Panc1 (cell line): Measurements from ENCODE around the gene AP4M1. TPM values are rescaled to one million over a fixed set of nuclear protein-coding genes. Genes with fewer than 3 reads are reported as not detected.

Experiments used
- ATAC-seq: fragments of 200-7000 bp; cut with Tn5 transposase; 2 replicates; pipeline ENCODE4 v1.9.1; 2020; ENCODE audit warnings: mild to moderate bottlenecking, moderate library complexity
- BruUV-seq: library from RNA; stranded (reverse); fragments of 400-500 nt; replicated peaks from 2 replicates; lab custom pipeline; 2021; lab: Mats Ljungman, UMichigan
- CTCF ChIA-PET: fragments of 300-600 bp; sonication (Branson Sonifier 250); formaldehyde crosslinking; loops from one replicate; lab custom pipeline; 2022; ENCODE audit warnings: antibody characterized with exemption; lab: Charles Lee
- POLR2A ChIA-PET: fragments of 300-600 bp; sonication (Branson Sonifier 250); formaldehyde crosslinking; loops from one replicate; lab custom pipeline; 2022; ENCODE audit warnings: antibody characterized with exemption; lab: Charles Lee
- DNase-seq: peaks from one replicate; pipeline ENCODE4 v3.0.0-alpha.2; 2010; ENCODE audit warnings: low read depth, low spot score
- H3K27ac ChIP-seq: 2 replicates; pipeline ENCODE4 v1.5.1; 2011; ENCODE audit warnings: mild to moderate bottlenecking, low read length, inconsistent platforms
- H3K27me3 ChIP-seq: fragments of 200-500 bp; sonication (Bioruptor generic); 2 replicates; pipeline ENCODE4 v1.6.0; 2014; ENCODE audit warnings: low read length, inconsistent platforms; ENCODE audit not compliant: control insufficient read depth, insufficient read depth
- H3K36me3 ChIP-seq: fragments of 200-500 bp; sonication (Bioruptor generic); 2 replicates; pipeline ENCODE4 v1.5.1; 2014; ENCODE audit warnings: inconsistent platforms, mild to moderate bottlenecking, low read length, moderate library complexity; ENCODE audit not compliant: control insufficient read depth, insufficient read depth
- H3K4me1 ChIP-seq: 2 replicates; pipeline ENCODE4 v1.5.1; 2011; ENCODE audit warnings: inconsistent platforms, mild to moderate bottlenecking, low read length, moderate library complexity; ENCODE audit not compliant: control insufficient read depth, insufficient read depth
- H3K4me3 ChIP-seq, 2 experiments: 2 replicates each; pipeline ENCODE4 v1.5.1; 2011 to 2012; ENCODE audit warnings: low read depth in 2 of 2, low read length in 2 of 2, mild to moderate bottlenecking in 2 of 2, inconsistent platforms in 1 of 2, moderate library complexity in 1 of 2
- H3K9me3 ChIP-seq: fragments of 200-500 bp; sonication (Bioruptor generic); 2 replicates; pipeline ENCODE4 v1.5.1; 2014; ENCODE audit warnings: low read depth, mild to moderate bottlenecking, inconsistent platforms, low read length, moderate library complexity; ENCODE audit not compliant: control insufficient read depth, insufficient read depth
- CTCF ChIP-seq: fragments of 450-650 bp; IDR thresholded peaks from 2 replicates; pipeline ENCODE4 v1.5.1; 2017; ENCODE audit warnings: mild to moderate bottlenecking
- POLR2AphosphoS5 ChIP-seq: IDR thresholded peaks from 2 replicates; pipeline ENCODE4 v1.6.1; 2012; ENCODE audit warnings: mild to moderate bottlenecking, low read depth, low read length, moderate library complexity
- REST ChIP-seq, 2 experiments: IDR thresholded peaks; 2 replicates each; pipeline ENCODE4 v1.6.1; 2011 to 2012; ENCODE audit warnings: low read depth in 2 of 2, control low read depth in 1 of 2, low read length in 1 of 2, mild to moderate bottlenecking in 1 of 2, moderate library complexity in 1 of 2; ENCODE audit not compliant: insufficient read depth in 1 of 2
- SIN3A ChIP-seq: IDR thresholded peaks from 2 replicates; pipeline ENCODE4 v1.6.1; 2012; ENCODE audit warnings: low read depth, mild to moderate bottlenecking, low read length, moderate library complexity, borderline replicate concordance; ENCODE audit not compliant: insufficient read depth
- TCF7L2 ChIP-seq: IDR thresholded peaks from 2 replicates; pipeline ENCODE4 v1.6.1; 2011; ENCODE audit warnings: mild to moderate bottlenecking, low read depth, low read length, inconsistent platforms
- in situ Hi-C: cut with HindIII; loops from 2 replicates; pipeline ENCODE4 v1.10.0; 2016; ENCODE audit warnings: low sequenced_read_pairs, low pct_unique_long_range_greater_than_20kb
- intact Hi-C: fragments of 100-400 bp; cut with micrococcal nuclease; formaldehyde crosslinking; loops from one replicate; pipeline ENCODE4 v1.10.0; 2022; ENCODE audit not compliant: unreplicated experiment
- total RNA-seq: library from RNA; stranded (reverse); gene quantifications from one replicate; pipeline ENCODE4 v1.2.1, GENCODE V29; 2021; ENCODE audit not compliant: unreplicated experiment

Gene AP4M1
- total RNA-seq, 1 experiment from 2014 or later: 42.6 TPM

DNA sequence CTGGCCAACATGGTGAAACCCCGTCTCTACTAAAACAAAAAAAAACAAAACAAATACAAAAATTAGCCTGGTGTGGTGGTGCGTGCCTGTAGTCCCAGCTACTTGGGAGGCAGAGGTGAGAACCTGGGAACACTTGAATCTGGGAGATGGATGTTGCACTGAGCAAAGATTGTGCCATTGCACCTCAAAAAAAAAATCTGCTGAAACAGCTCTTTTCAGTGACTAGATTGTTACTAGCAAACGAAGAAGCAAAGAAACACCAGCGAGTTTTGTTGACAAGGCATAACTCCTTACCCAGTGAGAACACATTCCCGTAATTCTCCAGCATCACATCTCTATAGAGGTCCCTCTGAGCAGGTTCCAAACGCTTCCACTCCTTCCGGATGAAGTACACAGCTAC, 26.6 kb upstream of the AP4M1 start:
- DNase-seq (no peak), ATAC-seq (no peak)
- no peak overlapping the region for H3K27ac ChIP-seq
- BruUV-seq: no TSS peak
- in situ Hi-C loops: no loop called here
- H3K4me3 ChIP-seq: no peak overlapping the region
- ChIA-PET POLR2A (no interaction called here), CTCF (no interaction called here)
- peaks cover 60% of the 10 kb centered on the region for H3K9me3 ChIP-seq
- TF ChIP-seq CTCF (no peak), SIN3A (no peak)
- H3K4me1 ChIP-seq: no peaks in the 10 kb centered on the region
- no peaks in the 10 kb centered on the region for H3K27me3 ChIP-seq
- intact Hi-C loops: no loop called here
- peaks cover 19% of the 10 kb centered on the region for H3K36me3 ChIP-seq

- no TSS peak for BruUV-seq
- ATAC-seq (no peak), DNase-seq (no peak)
- TF ChIP-seq TCF7L2 (no peak), SIN3A (no peak), POLR2AphosphoS5 (no peak)
- H3K4me1 ChIP-seq: no peaks in the 10 kb centered on the region
- ChIA-PET POLR2A (no interaction called here), CTCF (no interaction called here)
- H3K4me3 ChIP-seq: no peak overlapping the region
- intact Hi-C loops: no loop called here
- peaks cover 54% of the 10 kb centered on the region for H3K9me3 ChIP-seq
- in situ Hi-C loops: no loop called here
- no peak overlapping the region for H3K27ac ChIP-seq
- no peaks in the 10 kb centered on the region for H3K27me3 ChIP-seq
- H3K36me3 ChIP-seq: peaks cover 15% of the 10 kb centered on the region
Observed at GRCh38 chr7:100075418-100075817, 26.0 kb upstream of the AP4M1 start.

DNA sequence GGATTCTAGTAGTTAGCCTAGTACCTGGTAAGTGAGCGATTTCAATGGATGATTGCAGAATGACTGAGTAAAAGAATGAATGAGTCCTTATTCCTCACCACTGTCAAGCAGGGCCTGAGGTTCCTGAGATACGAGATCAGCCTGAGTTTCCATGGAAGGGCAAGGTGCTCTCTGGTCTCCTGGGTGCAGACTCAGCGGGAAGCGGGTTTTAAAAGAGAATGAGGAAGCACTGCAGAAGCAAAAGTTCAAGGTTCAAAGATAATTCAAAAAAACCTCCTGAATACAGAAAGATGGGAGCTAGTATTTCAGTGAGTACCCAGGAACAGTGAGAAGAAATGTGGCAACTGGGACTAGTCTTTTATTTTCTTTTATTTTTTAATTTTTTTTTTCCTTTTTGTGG, 24.2 kb upstream of the AP4M1 start:
- CTCF ChIA-PET: no interaction called here
- BruUV-seq: no TSS peak
- H3K36me3 ChIP-seq: peaks cover 12% of the 10 kb centered on the region
- H3K4me1 ChIP-seq: no peaks in the 10 kb centered on the region
- POLR2A ChIA-PET: interaction anchor here (0.5 to 0.6 kb wide), 2 partner anchors 82 to 204 kb away, joined by 3 to 6 read pairs; no protein-coding TSS in a partner anchor
- intact Hi-C loops (no loop called here), in situ Hi-C loops (no loop called here)
- H3K4me3 ChIP-seq: no peak overlapping the region
- ATAC-seq (no peak), DNase-seq (no peak)
- H3K27ac ChIP-seq: no peak overlapping the region
- no peaks in the 10 kb centered on the region for H3K27me3 ChIP-seq
- peaks cover 37% of the 10 kb centered on the region for H3K9me3 ChIP-seq
- TF ChIP-seq TCF7L2 (no peak), SIN3A (no peak), REST (IDR thresholded peaks at IDR 0.05; ENCODE audit: insufficient read depth in 1 of 2, low read depth in 2 of 2, low read length in 1 of 2) (no peak), POLR2AphosphoS5 (no peak), CTCF (no peak)
